EH (cell line): ENCODE results near the gene CFAP157.

Experiments
- DNase-seq: peaks from one replicate; pipeline ENCODE4 v3.0.0-alpha.2; 2015; ENCODE audit warnings: low read depth

The CFAP157 gene

GRCh38 chr9:127693143-127693542, 13.6 kb upstream of the CFAP157 start:
- no peak for DNase-seq

DNA sequence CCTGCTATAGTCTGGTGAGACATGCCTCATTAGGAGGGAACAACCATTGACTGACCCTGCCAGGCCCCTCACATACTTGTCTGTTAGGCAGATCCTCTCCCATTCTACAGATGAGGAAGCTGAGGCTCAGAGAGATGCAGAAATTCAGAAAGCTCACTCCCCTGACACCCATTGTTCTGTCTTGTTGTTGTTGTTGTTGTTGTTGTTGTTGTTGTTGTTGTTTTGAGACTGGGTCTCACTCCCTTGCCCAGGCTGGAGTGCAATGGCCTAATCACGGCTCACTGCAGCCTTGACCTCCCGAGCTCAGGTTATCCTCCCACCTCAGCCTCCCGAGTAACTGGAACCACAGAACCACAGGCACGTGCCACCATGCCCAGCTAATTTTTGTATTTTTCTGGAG, 13.1 kb upstream of the CFAP157 start:
- DNase-seq, result no peak

- DNase-seq, result peak; percentile 60
Measured at GRCh38 chr9:127694890-127695720, 11.7 kb upstream of the CFAP157 start.

GRCh38 chr9:127697575-127697974, 9.2 kb upstream of the CFAP157 start:
- no peak for DNase-seq

- DNase-seq, result no peak
Measured at GRCh38 chr9:127698386-127698785, 8.4 kb upstream of the CFAP157 start.

- DNase-seq, result peak; percentile 97
Measured at GRCh38 chr9:127698985-127699670, 7.7 kb upstream of the CFAP157 start.

DNA sequence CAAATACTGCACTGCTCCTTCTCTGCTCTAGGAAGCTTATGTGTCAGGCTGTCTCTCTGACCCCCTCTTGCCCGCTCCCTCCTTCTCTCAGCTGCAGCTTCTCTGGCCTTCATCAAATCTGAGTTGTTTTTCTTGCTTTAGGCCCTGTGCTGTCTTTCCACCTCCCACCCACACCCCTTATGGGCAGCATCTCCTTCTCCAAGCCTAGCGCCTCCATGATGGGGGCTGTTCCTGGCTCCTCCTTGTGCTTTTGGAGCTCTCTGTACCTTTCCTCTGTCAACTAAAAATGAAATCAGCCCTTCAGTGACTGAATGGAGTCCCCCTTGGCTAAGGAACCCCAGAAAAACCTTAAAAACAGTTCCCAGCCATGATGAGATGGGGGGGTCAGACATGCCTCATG, 6.6 kb upstream of the CFAP157 start:
- DNase-seq, result no peak

GRCh38 chr9:127700594-127701255, 6.1 kb upstream of the CFAP157 start:
- DNase-seq, result no peak

DNA sequence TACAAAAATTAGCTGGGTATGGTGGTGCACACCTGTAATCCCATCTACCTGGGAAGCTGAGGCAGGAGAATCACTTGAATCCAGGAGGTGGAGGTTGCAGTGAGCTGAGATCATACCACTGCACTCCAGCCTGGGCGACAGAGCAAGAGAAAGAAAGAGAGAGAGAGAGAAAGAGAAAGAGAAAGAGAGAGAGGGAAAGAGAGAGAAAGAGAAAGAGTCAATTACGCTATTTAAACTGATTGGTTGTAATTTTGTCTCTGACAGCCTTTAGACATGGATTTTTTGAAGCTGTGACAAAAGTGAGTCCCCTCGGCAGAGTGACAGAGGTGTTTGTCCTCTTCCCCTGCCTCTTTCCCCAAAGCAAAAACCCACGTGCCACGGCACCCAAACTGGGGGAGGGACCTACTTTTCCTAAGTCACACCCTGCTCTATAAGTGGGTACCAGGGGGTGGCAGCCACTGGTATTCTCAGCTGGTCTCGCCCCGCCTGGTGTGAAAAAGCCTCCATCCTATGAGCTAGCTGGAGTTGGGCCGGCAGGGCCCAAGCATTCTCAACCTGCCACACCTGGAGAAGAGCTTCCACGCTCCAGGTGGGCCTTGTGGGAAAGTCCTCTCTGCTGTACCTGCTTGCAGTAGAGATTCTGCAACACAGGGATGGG, 3.4 kb upstream of the CFAP157 start:
- no peak for DNase-seq

- no peak for DNase-seq
Measured at GRCh38 chr9:127705577-127706379, 1.0 kb upstream of the CFAP157 start.

DNA sequence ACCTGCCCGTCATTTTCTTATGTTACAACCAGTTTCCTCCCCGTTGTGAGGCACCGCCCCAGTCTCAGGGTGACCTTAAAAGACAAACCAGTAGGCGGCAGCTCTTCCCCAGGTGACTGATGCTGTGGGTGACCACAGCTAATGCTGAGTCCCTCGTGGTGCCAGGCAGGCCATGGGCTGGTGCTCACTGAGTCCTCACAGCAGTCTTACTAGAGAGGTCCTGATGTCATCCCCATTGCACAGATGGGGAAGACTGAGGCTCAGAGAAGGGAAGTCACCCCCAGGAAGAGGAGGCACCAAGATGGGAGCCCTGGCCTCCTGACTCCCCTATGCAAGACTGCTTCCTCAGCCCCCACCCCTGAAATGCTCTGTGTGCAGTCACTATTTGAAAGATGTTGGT, 978 bp downstream of the CFAP157 start:
- DNase-seq, result no peak

GRCh38 chr9:127708952-127709587, 2.3 kb downstream of the CFAP157 start:
- DNase-seq, result no peak

GRCh38 chr9:127710204-127710783, 3.5 kb downstream of the CFAP157 start:
- no peak for DNase-seq

GRCh38 chr9:127711226-127711701, 4.5 kb downstream of the CFAP157 start:
- DNase-seq, result no peak

- no peak for DNase-seq
Measured at GRCh38 chr9:127711831-127712274, 5.1 kb downstream of the CFAP157 start.

DNA sequence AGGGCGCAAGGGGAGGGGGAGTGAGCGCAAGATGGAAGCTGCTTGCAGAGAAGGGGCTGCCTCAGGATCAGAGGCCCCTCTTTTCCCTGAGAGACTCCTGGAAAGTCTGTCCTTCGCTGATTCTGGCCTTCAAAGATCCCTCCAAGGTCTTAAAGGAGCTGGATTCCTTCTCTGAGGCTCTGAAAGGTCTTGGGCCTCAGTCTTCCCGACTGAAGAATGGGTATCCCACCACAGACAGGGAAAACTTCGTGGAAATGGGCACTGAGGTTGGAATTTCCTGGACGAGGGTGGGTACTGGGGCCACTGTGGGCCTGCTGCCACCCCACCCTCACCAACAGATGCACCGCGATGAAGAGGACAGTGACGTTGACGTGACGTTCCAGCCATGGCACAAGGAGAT, 5.6 kb downstream of the CFAP157 start:
- DNase-seq, result no peak

- no peak for DNase-seq
Measured at GRCh38 chr9:127712867-127713266, 6.1 kb downstream of the CFAP157 start.

GRCh38 chr9:127714020-127714750, 7.4 kb downstream of the CFAP157 start:
- DNase-seq, result no peak

DNA sequence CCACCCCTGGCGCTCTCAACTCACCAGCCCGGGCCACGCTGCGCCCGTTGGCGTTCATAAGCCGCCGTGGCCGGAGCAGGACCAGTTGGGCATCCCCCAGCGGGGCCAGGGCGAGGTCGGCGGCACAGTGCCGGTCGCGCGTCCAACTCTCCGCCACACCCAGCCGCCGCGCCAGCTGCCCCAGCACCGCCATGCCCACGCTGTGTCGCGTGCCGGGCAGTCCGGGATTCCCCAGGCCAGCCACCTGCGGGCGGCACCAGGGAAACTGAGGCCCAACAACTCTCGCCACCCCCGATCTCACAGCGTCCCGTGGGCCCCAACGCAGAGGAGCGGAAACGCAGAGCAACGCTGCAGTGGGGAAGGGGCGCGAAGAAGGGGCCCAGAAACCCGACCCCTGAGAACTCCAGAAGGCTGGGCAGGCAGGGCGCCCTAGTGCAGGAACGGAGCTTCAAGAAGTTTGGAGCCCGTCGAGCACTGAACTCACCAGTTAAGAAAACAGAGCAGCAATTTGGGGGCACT, 8.2 kb downstream of the CFAP157 start:
- DNase-seq, result peak; percentile 21
